Right lobe of liver (tissue), 6 donors: Measurements from ENCODE around the gene BUB1B. TPM values are rescaled to one million over a fixed set of nuclear protein-coding genes. Genes with fewer than 3 reads are reported as not detected.

Experiments
- ATAC-seq, 4 donors: fragments of 200-7000 bp; cut with Tn5 transposase; one replicate each; pipeline ENCODE4 v1.9.1; 2020; ENCODE audit warnings: mild to moderate bottlenecking in 4 of 4, moderate library complexity in 4 of 4
- DNase-seq, 3 donors: peaks; one replicate each; pipeline ENCODE4 v3.0.0-alpha.2; 2020
- H3K27ac ChIP-seq, 3 donors: fragments of 200-600 bp; one replicate each; pipeline ENCODE4 v1.8.0; 2022
- H3K27me3 ChIP-seq, 2 donors: fragments of 200-600 bp; one replicate each; pipeline ENCODE4 v1.8.0; 2022
- H3K36me3 ChIP-seq, 4 donors: fragments of 200-600 bp; sonication (generic) in 1 of 4; one replicate each; pipeline versions ENCODE4 v1.5.1 to v1.8.0; 2017 to 2022; ENCODE audit warnings: control low read depth in 1 of 4
- H3K4me1 ChIP-seq, 4 donors: fragments of 200-600 bp; sonication (generic) in 1 of 4; one replicate each; pipeline versions ENCODE4 v1.5.1 to v1.8.0; 2017 to 2022; ENCODE audit warnings: control low read depth in 1 of 4
- H3K4me3 ChIP-seq, 3 donors: fragments of 200-600 bp; one replicate each; pipeline ENCODE4 v1.8.0; 2022
- H3K9me3 ChIP-seq, 4 donors: fragments of 200-600 bp; sonication (generic) in 1 of 4; one replicate each; pipeline versions ENCODE4 v1.5.1 to v1.8.0; 2017 to 2022; ENCODE audit warnings: control low read depth in 1 of 4
- POLR2A ChIP-seq: fragments of 450-650 bp; IDR thresholded peaks from one replicate; pipeline ENCODE4 v1.6.1; 2017; ENCODE audit warnings: antibody characterized with exemption, mild to moderate bottlenecking
- WGBS: methylation state at CpG from one replicate; pipeline ENCODE4 v1.1.6; 2018; ENCODE audit warnings: low coverage, low lambda C conversion rate; ENCODE audit not compliant: insufficient coverage; ENCODE audit errors: missing lambda C conversion rate; 5-methylcytosine and 5-hydroxymethylcytosine counted together
- intact Hi-C, 2 donors: fragments of 100-400 bp; cut with DNase I; formaldehyde crosslinking; loops; one replicate each; pipeline versions ENCODE4 v1.11.2 to v1.14.1; 2022
- total RNA-seq, 6 experiments: library from RNA; depleted of rRNA in 2 of 6; stranded (reverse); fragments of >200 nt in 2 of 6; fragmentation: NEBNext Ultra II Directional in 3 of 6; extraction: Animal tissue kit (Norgen Biotek cat#: 25700) in 3 of 6; gene quantifications; one replicate each; pipeline versions ENCODE4 v1.1.0 to v1.2.4, GENCODE V29; 2016 to 2023
- TF ChIP-seq, protein P1 (sequence below), 4 donors: fragments of 200-600 bp in 3 of 4; fragments of 450-650 bp in 1 of 4; IDR thresholded peaks; one replicate each; pipeline versions ENCODE4 v1.5.1 to v1.8.0; 2016 to 2022; ENCODE audit warnings: antibody characterized with exemption in 4 of 4, mild to moderate bottlenecking in 2 of 4
- donor health status: DM: no; HTN: yes; CAD: no.
- donor health status: DM: no; HTN: no; CAD: no.
- donor health status: DM: no; HTN: no; CAD: no.
- donor health status: DM: no; HTN: yes; CAD: no.
- donor health status: DM: no; HTN: yes; CAD: no.

BUB1B gene
- total RNA-seq, 6 experiments from 2014 or later: 0.39 to 1.7 (median 1.2) TPM; not detected in 1

DNA sequence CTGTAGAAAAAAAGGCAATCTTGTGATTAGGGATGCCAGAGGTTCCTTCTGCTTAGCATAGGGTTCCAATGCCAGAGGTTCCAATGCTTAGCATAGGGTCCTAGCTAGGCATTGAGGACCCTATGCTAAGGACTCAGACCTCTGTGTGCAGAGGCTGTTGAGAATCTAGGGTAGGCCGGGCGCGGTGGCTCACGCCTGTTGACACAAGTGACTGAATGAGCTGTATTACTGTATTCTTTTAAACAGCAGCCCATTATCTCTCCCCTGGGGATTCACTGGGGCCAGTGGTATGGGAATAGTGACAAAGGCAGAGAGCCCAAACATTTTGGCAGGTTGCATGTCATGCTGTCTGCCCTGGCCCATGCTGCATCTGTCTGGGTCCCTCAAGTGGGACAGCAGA, 94.2 kb downstream of the BUB1B start:
- H3K9me3 ChIP-seq: no peaks in the 10 kb centered on the region
- no peak overlapping the region for H3K27ac ChIP-seq
- no peaks in the 10 kb centered on the region for H3K36me3 ChIP-seq
- intact Hi-C loops: no loop called here
- TF ChIP-seq, protein P1, sequence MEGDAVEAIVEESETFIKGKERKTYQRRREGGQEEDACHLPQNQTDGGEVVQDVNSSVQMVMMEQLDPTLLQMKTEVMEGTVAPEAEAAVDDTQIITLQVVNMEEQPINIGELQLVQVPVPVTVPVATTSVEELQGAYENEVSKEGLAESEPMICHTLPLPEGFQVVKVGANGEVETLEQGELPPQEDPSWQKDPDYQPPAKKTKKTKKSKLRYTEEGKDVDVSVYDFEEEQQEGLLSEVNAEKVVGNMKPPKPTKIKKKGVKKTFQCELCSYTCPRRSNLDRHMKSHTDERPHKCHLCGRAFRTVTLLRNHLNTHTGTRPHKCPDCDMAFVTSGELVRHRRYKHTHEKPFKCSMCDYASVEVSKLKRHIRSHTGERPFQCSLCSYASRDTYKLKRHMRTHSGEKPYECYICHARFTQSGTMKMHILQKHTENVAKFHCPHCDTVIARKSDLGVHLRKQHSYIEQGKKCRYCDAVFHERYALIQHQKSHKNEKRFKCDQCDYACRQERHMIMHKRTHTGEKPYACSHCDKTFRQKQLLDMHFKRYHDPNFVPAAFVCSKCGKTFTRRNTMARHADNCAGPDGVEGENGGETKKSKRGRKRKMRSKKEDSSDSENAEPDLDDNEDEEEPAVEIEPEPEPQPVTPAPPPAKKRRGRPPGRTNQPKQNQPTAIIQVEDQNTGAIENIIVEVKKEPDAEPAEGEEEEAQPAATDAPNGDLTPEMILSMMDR (IDR thresholded peaks at IDR 0.05): no peak
- no peak for TF ChIP-seq POLR2A
- peaks cover 0 to 14% (median 5%) of the 10 kb centered on the region in 4 donors for H3K4me1 ChIP-seq
- WGBS: no CpG with 5 or more reads among the region's 4 CpGs
- DNase-seq (peak in 1 of 3 donors; percentile 31), ATAC-seq (no peak)
- no peak overlapping the region for H3K4me3 ChIP-seq
- H3K27me3 ChIP-seq: peaks cover 0 to 17% of the 10 kb centered on the region in 2 donors

DNA sequence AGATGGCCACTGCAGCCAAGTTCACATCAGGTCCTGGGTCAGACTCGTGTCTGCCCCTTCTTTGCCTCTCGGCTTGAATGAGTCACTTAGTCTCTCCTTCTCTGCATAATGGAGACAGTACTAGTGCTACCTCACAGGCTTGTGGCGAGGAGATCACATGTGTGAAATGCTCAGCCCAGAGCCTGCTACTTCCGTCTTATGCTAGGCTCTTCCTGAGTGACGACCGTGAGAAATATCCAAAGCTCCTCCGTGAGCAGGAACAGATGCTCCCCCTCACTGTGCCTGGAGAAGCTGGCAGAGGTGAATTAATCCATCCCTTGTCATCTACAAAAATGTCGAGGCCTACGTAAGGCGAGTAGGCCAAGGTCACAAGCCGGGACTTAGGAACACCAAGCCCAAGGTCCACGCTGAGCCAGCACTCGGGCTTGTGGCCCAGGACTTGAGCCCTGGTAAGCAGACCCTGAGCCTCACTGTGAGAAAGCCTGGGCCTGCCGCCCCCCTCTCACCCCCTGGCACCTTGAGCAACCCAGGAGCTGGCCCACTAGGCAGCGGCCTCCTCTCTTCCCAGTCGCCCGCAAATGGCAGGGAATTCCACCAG, 95.9 kb downstream of the BUB1B start:
- intact Hi-C loops: no loop called here
- Histone ChIP-seq H3K36me3 (no peaks in the 10 kb centered on the region), H3K9me3 (no peaks in the 10 kb centered on the region), H3K27me3 (peaks cover 0 to 17% of the 10 kb centered on the region in 2 donors), H3K4me1 (peaks cover 0 to 14% (median 5%) of the 10 kb centered on the region in 4 donors), H3K4me3 (no peak overlapping the region), H3K27ac (no peak overlapping the region)
- 75% methylated on average over 6 of the region's 17 CpGs for WGBS
- DNase-seq: no peak
- ATAC-seq: peak in 2 of 4 donors; percentile 35 to 51
- TF ChIP-seq POLR2A: no peak
- TF ChIP-seq, protein P1 (IDR thresholded peaks at IDR 0.05): no peak

DNA sequence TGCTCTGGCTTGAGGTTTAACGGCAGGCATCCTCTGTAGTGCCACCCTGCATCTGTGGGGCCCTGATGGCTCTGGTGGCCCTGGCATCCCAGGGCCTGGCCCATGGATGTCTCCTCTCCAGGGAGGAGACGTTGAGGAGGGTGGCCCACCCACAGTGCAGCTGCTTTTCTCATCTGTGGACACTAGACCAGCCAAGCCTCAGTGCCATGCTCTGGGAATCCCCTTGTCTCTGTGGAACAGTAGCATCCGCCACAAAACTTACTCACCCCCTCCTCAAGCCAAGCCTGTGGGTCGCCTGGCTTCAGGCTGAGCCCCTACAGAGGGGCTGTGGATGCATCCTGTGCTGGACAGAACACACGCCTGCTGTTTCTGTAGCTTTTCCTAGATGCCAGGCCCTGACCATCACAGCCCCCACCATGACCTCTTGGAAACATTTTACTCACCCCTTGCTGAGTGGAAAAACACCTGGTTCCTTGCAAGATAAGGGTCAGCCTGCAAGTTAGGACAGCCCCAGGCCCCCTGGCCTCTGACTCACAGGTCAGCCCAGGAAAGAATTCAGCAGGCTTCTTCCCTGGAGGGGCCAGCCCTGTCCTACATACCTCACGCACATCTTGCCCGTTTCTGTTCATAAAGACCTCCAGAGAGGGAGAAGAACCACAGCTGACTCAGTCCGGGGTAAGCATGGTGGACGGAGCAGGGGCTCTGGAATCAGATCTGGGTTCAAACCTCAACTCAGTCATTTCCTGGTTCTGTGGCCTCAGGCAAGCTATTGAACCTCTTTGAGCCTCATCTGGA, 97.0 kb downstream of the BUB1B start:
- no peak for ATAC-seq
- H3K9me3 ChIP-seq: no peaks in the 10 kb centered on the region
- TF ChIP-seq POLR2A: no peak
- 76% methylated on average over 3 of the region's 9 CpGs for WGBS
- no peak overlapping the region for H3K4me3 ChIP-seq
- intact Hi-C loops: no loop called here
- DNase-seq: no peak
- no peaks in the 10 kb centered on the region for H3K36me3 ChIP-seq
- H3K27ac ChIP-seq: no peak overlapping the region
- peaks cover 0 to 11% of the 10 kb centered on the region in 2 donors for H3K27me3 ChIP-seq
- H3K4me1 ChIP-seq: peaks cover 0 to 7% (median 2%) of the 10 kb centered on the region in 4 donors

DNA sequence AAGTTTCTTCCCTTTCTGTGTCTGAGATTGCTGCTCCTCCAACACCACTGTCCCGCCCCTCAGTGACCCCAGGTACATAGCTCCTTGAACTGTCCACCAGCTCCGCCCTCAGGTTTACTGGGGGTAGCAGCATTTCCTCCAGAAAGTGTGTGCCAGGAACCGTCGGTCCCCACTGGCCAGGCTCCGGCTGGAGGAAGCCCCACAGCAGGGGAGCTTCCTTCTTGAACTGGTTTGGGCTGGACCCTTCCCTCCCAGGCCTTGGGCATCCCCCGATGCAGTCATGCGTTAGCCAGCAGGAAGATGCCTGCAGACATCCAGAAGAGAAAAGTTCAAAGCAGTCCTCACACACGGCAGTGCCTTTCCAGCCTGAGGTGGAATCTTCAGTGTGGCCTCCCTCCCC, 97.7 kb downstream of the BUB1B start:
- Histone ChIP-seq H3K27me3 (peaks cover 0 to 4% of the 10 kb centered on the region in 2 donors), H3K27ac (no peak overlapping the region), H3K4me3 (no peak overlapping the region), H3K4me1 (no peaks in the 10 kb centered on the region), H3K36me3 (no peaks in the 10 kb centered on the region), H3K9me3 (no peaks in the 10 kb centered on the region)
- intact Hi-C loops: no loop called here
- no peak for DNase-seq
- no peak for ATAC-seq
- no peak for TF ChIP-seq POLR2A
- TF ChIP-seq, protein P1 (IDR thresholded peaks at IDR 0.05): no peak
- WGBS: 59% methylated on average over 5 of the region's 8 CpGs

DNA sequence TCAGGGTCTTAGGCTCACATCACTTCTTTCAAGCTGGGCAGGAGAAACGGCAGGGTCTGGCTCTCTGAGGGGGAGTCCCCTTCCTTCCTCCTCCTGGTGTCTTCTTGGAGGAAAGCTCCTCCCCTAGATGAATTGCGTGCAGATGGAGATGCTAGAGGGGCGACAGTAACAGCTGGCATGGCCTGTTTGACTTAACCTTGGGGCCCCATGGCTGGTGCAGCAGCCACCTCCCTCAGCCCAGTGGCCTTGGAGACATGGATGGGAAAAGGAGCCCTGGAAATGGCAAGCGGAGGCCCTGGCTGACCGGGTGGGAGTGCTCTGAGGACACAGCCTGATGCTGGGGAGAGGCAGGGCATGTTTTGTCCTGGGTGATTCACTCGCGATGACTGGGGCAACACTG, 98.2 kb downstream of the BUB1B start:
- Histone ChIP-seq H3K9me3 (no peaks in the 10 kb centered on the region), H3K4me3 (no peak overlapping the region), H3K27me3 (no peaks in the 10 kb centered on the region), H3K36me3 (no peaks in the 10 kb centered on the region), H3K4me1 (no peaks in the 10 kb centered on the region), H3K27ac (no peak overlapping the region)
- TF ChIP-seq, protein P1 (IDR thresholded peaks at IDR 0.05): no peak
- TF ChIP-seq POLR2A: no peak
- intact Hi-C loops: no loop called here
- ATAC-seq (no peak), DNase-seq (no peak)
- WGBS: 44% methylated on average over 4 of the region's 7 CpGs
